RPMI8226 (cell line): ENCODE data around the gene CD27.

Experiments
- DNase-seq: peaks from one replicate; pipeline ENCODE4 v3.0.0-alpha.2; 2015

The CD27 gene

GRCh38 chr12:6434205-6435140 is 10.3 kb upstream of the CD27 start:
- DNase-seq = no peak

- no peak for DNase-seq
These were observed 8.6 kb upstream of the CD27 start for GRCh38 chr12:6435961-6436715.

- DNase-seq = no peak
These were observed 7.2 kb upstream of the CD27 start for GRCh38 chr12:6437586-6437985.

- DNase-seq = no peak
These were observed 6.4 kb upstream of the CD27 start for GRCh38 chr12:6438345-6438744.

- no peak for DNase-seq
These were observed 4.4 kb upstream of the CD27 start for GRCh38 chr12:6440391-6440790.

- DNase-seq = no peak
These were observed 1.9 kb upstream of the CD27 start for GRCh38 chr12:6442836-6443235.

GRCh38 chr12:6443361-6443983 is 1.3 kb upstream of the CD27 start:
- DNase-seq = no peak

- DNase-seq = no peak
These were observed 724 bp upstream of the CD27 start for GRCh38 chr12:6444031-6444430.

- no peak for DNase-seq
These were observed 5.5 kb downstream of the CD27 start for GRCh38 chr12:6450091-6450868.

- no peak for DNase-seq
These were observed 6.2 kb downstream of the CD27 start for GRCh38 chr12:6450869-6451347.

GRCh38 chr12:6451348-6452244 is 6.8 kb downstream of the CD27 start, which contains the start of gene TAPBPL:
TSS of gene TAPBPL (plus strand) at chr12:6452042. CDS start at chr12:6452249, 207 bp downstream.
- DNase-seq = peak; percentile 86

- DNase-seq = peak; percentile 45
These were observed 7.6 kb downstream of the CD27 start for GRCh38 chr12:6452245-6452943.

GRCh38 chr12:6452944-6453630 is 8.3 kb downstream of the CD27 start:
- no peak for DNase-seq

- no peak for DNase-seq
These were observed 12.6 kb downstream of the CD27 start for GRCh38 chr12:6457220-6457945.

- DNase-seq = no peak
These were observed 13.7 kb downstream of the CD27 start for GRCh38 chr12:6458281-6459003.

- DNase-seq = no peak
These were observed 14.2 kb downstream of the CD27 start for GRCh38 chr12:6459004-6459337.

- DNase-seq = peak; percentile 64
These were observed 16.1 kb downstream of the CD27 start for GRCh38 chr12:6460751-6461371.
